Mononuclear cell (primary cell): ENCODE results near the gene PTTG1. TPM values are rescaled to one million over a fixed set of nuclear protein-coding genes. Genes with fewer than 3 reads are reported as not detected.
A peak's percentile ranks its signal among the peaks of the same experiment; 100 is the strongest.
"Not testable (repeated sequence)": the region's sequence is repeated elsewhere in the genome, so short reads cannot be mapped to it uniquely, and the experiment has no call there.

ENCODE experiments used
- H3K27me3 ChIP-seq: 2 replicates; pipeline ENCODE4 v1.6.0; 2011; ENCODE audit warnings: low read length, control low read depth; ENCODE audit not compliant: insufficient read depth
- H3K4me1 ChIP-seq: 2 replicates; pipeline ENCODE4 v1.5.1; 2011; ENCODE audit warnings: mild to moderate bottlenecking, low read length, control low read depth; ENCODE audit not compliant: insufficient read depth
- H3K4me3 ChIP-seq: 2 replicates; pipeline ENCODE4 v1.5.1; 2011; ENCODE audit warnings: mild to moderate bottlenecking, low read length, moderate library complexity
- H3K9me3 ChIP-seq: 2 replicates; pipeline ENCODE4 v1.5.1; 2011; ENCODE audit warnings: low read depth, mild to moderate bottlenecking, control low read depth, low read length
- total RNA-seq: library from RNA; depleted of rRNA; stranded (reverse); fragments of >200 nt; gene quantifications from one replicate; pipeline ENCODE4 v1.2.3, GENCODE V29; 2012

The PTTG1 gene
- total RNA-seq, 1 donor, result 17.0 TPM

GRCh38 chr5:160399402-160400353 is 22.0 kb upstream of the PTTG1 start, which contains the start of gene FAM200C:
Gene FAM200C, minus strand, starts transcription at chr5:160400054. Its CDS starts 4,564 bp downstream, at chr5:160395490.
- Histone ChIP-seq H3K4me1 (peaks cover 10% of the 10 kb centered on the region), H3K4me3 (peak within 1 kb of the TSS; percentile 74), H3K9me3 (no peaks in the 10 kb centered on the region), H3K27me3 (no peaks in the 10 kb centered on the region)

DNA sequence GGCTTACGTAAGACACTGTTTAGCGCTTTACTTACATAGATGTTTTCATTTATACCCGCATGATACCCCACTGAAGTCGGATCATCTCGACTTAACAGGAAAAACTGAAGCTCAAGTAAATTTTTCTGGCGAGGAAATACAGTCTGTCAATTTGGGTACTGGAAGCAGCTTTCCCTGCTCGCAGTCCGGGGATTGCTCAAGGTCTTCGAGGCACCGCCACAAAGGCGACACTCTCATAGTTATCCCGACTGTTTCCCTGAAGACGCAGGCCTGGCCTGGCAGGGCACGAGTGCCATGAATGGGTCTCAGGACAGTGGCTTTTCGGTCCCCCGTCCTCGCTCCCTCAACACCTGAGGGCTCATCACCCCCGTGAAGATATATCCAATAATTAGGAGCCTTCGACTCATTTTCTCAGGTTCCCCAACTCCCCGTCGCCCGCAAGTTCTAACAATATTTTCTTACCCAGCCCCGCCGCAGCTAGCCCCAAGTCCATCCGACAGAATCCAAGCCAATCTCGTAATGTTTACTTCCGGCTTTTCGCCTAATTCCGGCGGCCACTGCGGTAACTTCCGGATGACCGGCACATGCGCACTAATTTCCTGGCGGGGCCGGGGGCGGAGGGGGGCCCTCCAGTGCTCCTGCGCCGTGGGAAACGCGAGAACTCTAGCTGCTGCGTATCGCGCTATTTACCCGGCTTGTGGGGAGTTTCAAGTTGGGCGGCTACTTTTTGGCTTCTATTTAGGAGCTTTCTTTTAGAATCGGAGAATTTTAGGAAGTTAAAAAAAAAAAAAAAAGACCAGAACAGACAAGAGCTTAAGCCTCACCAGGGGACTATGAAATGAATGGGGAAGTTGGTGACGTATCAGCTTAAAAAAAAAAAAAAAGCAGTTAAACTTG is 2.8 kb upstream of the PTTG1 start, which contains the start of gene SLU7:
Gene SLU7, minus strand, starts transcription at position 521 of the 897 bp plus-strand sequence. CDS start 3,787 bp downstream, outside the sequence.
- Histone ChIP-seq H3K4me3 (peak within 1 kb of the TSS; percentile 95), H3K9me3 (no peaks in the 10 kb centered on the region), H3K4me1 (peaks cover 46% of the 10 kb centered on the region), H3K27me3 (no peaks in the 10 kb centered on the region)

GRCh38 chr5:160419458-160420330 is 2.0 kb upstream of the PTTG1 start:
- H3K4me3 ChIP-seq, result peak overlapping the region; percentile 95
- peaks cover 48% of the 10 kb centered on the region for H3K4me1 ChIP-seq
- no peaks in the 10 kb centered on the region for H3K27me3 ChIP-seq
- no peaks in the 10 kb centered on the region for H3K9me3 ChIP-seq

- no peak overlapping the region for H3K4me3 ChIP-seq
- H3K9me3 ChIP-seq, result no peaks in the 10 kb centered on the region
- H3K27me3 ChIP-seq, result no peaks in the 10 kb centered on the region
- peaks cover 50% of the 10 kb centered on the region for H3K4me1 ChIP-seq
Measured at GRCh38 chr5:160420331-160420610, 1.4 kb upstream of the PTTG1 start.

GRCh38 chr5:160423099-160423498 is 1.4 kb downstream of the PTTG1 start:
- no peak overlapping the region for H3K4me3 ChIP-seq
- peaks cover 26% of the 10 kb centered on the region for H3K4me1 ChIP-seq
- no peaks in the 10 kb centered on the region for H3K27me3 ChIP-seq
- no peaks in the 10 kb centered on the region for H3K9me3 ChIP-seq

- Histone ChIP-seq H3K4me1 (peaks cover 10% of the 10 kb centered on the region), H3K27me3 (no peaks in the 10 kb centered on the region), H3K9me3 (no peaks in the 10 kb centered on the region), H3K4me3 (no peak overlapping the region)
Measured at GRCh38 chr5:160427607-160428006, 6.0 kb downstream of the PTTG1 start.

GRCh38 chr5:160432196-160432595 is 10.5 kb downstream of the PTTG1 start:
- H3K4me3 ChIP-seq, result no peak overlapping the region
- H3K27me3 ChIP-seq, result no peaks in the 10 kb centered on the region
- H3K9me3 ChIP-seq, result no peaks in the 10 kb centered on the region
- peaks cover 10% of the 10 kb centered on the region for H3K4me1 ChIP-seq

DNA sequence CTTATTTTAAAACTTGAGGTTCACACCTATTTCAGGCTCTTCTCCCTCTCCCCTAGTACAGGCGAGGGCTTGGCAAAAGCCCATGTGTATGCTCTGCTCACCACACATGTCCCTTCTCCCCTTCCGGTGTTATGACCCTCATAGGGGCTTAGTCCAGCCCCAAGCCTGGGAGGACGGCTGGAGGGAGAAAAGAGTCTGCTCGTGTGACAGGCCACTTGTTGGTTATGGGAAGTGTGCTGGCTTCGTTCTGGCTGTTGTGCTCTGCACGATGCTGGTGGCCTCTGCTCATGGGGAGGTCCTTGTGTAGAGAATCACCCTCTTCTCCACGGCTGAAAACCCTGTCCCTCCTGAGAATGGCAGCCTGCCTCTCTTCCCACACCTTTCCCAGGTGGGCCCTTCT is 11.1 kb downstream of the PTTG1 start:
- peaks cover 10% of the 10 kb centered on the region for H3K4me1 ChIP-seq
- H3K9me3 ChIP-seq, result no peaks in the 10 kb centered on the region
- no peak overlapping the region for H3K4me3 ChIP-seq
- no peaks in the 10 kb centered on the region for H3K27me3 ChIP-seq

GRCh38 chr5:160434022-160434531 is 12.4 kb downstream of the PTTG1 start:
- H3K4me3 ChIP-seq, result no peak overlapping the region
- no peaks in the 10 kb centered on the region for H3K9me3 ChIP-seq
- H3K27me3 ChIP-seq, result no peaks in the 10 kb centered on the region
- peaks cover 20% of the 10 kb centered on the region for H3K4me1 ChIP-seq

DNA sequence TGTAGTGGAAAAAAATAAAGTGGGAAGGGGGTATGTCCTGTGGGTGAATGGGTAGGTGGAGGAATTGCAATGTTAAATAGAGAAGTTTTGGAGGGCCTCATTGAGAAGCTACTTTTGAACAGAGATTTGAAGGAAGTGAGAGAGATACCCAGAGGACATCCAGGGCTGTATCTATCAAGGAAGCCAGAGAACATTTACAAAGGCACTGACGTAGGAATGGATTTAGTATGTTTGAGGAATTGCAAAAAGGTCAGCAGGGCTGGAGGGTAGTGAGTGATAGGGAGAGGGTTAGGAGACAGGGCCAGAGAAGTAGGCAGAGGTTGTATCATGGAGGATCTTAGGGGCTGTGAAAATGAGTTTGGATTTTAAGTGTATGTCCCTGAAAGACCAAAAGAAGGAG is 13.9 kb downstream of the PTTG1 start:
- H3K27me3 ChIP-seq, result no peaks in the 10 kb centered on the region

DNA sequence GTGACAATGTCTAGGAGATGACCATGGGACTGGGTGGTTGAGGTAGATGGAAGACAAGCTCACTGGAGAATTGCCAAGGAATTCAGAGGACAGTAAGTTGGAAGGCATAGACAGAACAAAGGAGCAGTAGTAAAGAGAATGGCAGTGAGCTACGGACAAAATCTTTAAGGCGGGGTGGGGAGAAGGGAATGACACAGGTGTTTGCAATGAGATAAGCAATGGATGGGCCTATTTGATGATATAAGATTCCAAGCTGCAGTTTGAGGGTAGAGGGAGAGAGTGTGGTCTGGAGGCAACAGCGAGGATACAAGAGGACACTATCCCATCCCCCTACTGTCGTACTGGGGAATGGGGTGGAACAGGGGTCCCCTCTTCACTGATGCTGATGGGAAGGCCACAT is 14.4 kb downstream of the PTTG1 start:
- Histone ChIP-seq H3K27me3 (no peaks in the 10 kb centered on the region), H3K4me1 (peaks cover 21% of the 10 kb centered on the region), H3K9me3 (no peaks in the 10 kb centered on the region), H3K4me3 (no peak overlapping the region)

More for the DNA sequence above, 13.9 kb downstream of the PTTG1 start:
- Histone ChIP-seq H3K4me3 (no peak overlapping the region), H3K9me3 (no peaks in the 10 kb centered on the region), H3K4me1 (peaks cover 20% of the 10 kb centered on the region)

DNA sequence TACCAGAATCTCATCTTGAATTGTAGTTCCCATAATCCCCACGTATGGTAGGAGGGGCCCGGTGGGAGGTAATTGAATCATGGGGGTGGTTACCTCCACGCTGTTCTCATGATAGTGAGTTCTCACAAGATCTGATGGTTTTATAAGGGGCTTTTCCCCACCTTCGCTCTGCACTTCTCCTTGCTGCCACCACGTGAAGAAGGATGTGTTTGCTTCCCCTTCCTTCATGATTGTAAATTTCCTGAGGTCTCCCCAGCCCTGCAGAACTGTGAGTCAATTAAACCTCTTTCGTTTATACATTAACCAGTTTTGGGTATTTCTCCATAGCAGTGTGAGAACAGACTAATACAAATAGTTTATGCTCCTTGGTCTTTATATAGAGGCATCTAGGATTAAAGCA is 15.0 kb downstream of the PTTG1 start:
- H3K27me3 ChIP-seq, H3K4me3 ChIP-seq: not testable (repeated sequence)

DNA sequence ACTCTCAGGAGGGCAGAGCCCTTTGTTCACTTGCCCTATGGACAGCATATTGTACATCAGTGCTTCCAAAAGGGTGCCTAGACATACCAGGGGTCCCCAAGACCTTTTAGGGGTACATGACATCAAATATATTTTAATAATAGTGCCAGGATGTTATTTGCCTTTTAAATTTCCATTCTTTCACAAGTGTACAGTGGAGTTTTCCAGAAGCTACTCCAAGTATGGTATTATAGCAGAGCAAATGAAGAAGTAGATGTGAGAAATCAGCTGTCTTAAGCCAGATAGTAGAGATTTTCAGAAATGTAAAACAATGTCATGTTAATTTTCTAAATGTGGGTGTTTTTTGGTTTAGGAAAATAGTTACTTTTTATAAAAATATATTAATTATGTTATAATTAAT is 15.6 kb downstream of the PTTG1 start:
- Histone ChIP-seq H3K27me3 (no peaks in the 10 kb centered on the region), H3K4me1 (peaks cover 26% of the 10 kb centered on the region), H3K9me3 (no peaks in the 10 kb centered on the region), H3K4me3 (no peak overlapping the region)

More for the DNA sequence above, 15.0 kb downstream of the PTTG1 start:
- peaks cover 26% of the 10 kb centered on the region for H3K4me1 ChIP-seq
- not testable (repeated sequence) for H3K9me3 ChIP-seq
